Stimulated activated naive CD8-positive, alpha-beta T cell treated with anti-CD3 and anti-CD28 coated beads, Interleukin-15, Interleukin-2, amounts not matched to agents 100 ng/mL and 50 ng/mL, for 24 hours (primary cell): ENCODE data around the gene FAIM2.

ENCODE experiments used
- H3K27ac Mint-ChIP-seq: one replicate; pipeline ENCODE4 v1.8.0; 2021; ENCODE audit warnings: mild to moderate bottlenecking, mixed read lengths
- H3K27me3 Mint-ChIP-seq: one replicate; pipeline ENCODE4 v1.8.0; 2021; ENCODE audit warnings: mixed read lengths
- H3K36me3 Mint-ChIP-seq: one replicate; pipeline ENCODE4 v1.8.0; 2021; ENCODE audit warnings: low read depth, mixed read lengths
- H3K4me1 Mint-ChIP-seq: one replicate; pipeline ENCODE4 v1.8.0; 2021; ENCODE audit warnings: low read depth, mixed read lengths
- H3K4me3 Mint-ChIP-seq: one replicate; pipeline ENCODE4 v1.8.0; 2021; ENCODE audit warnings: mild to moderate bottlenecking, mixed read lengths
- H3K9me3 Mint-ChIP-seq: one replicate; pipeline ENCODE4 v1.8.0; 2021; ENCODE audit warnings: mixed read lengths

FAIM2 gene

GRCh38 chr12:49944046-49944445 lies 40.3 kb upstream of the FAIM2 start:
- H3K9me3 Mint-ChIP-seq: no peaks in the 10 kb centered on the region
- H3K4me3 Mint-ChIP-seq: no peak overlapping the region
- no peaks in the 10 kb centered on the region for H3K27me3 Mint-ChIP-seq
- H3K27ac Mint-ChIP-seq: no peak overlapping the region
- peaks cover 27% of the 10 kb centered on the region for H3K4me1 Mint-ChIP-seq
- no peaks in the 10 kb centered on the region for H3K36me3 Mint-ChIP-seq

GRCh38 chr12:49943625-49943960 lies 39.9 kb upstream of the FAIM2 start:
- Mint-ChIP-seq H3K4me3 (no peak overlapping the region), H3K27me3 (no peaks in the 10 kb centered on the region), H3K36me3 (no peaks in the 10 kb centered on the region), H3K4me1 (peaks cover 27% of the 10 kb centered on the region), H3K9me3 (no peaks in the 10 kb centered on the region), H3K27ac (no peak overlapping the region)

GRCh38 chr12:49942921-49943624 lies 39.4 kb upstream of the FAIM2 start:
- Mint-ChIP-seq H3K4me3 (no peak overlapping the region), H3K27me3 (no peaks in the 10 kb centered on the region), H3K27ac (no peak overlapping the region), H3K4me1 (peaks cover 27% of the 10 kb centered on the region), H3K36me3 (no peaks in the 10 kb centered on the region), H3K9me3 (no peaks in the 10 kb centered on the region)

GRCh38 chr12:49942512-49942893 lies 38.8 kb upstream of the FAIM2 start:
- no peaks in the 10 kb centered on the region for H3K9me3 Mint-ChIP-seq
- H3K4me1 Mint-ChIP-seq: peaks cover 27% of the 10 kb centered on the region
- H3K27me3 Mint-ChIP-seq: no peaks in the 10 kb centered on the region
- no peak overlapping the region for H3K27ac Mint-ChIP-seq
- H3K36me3 Mint-ChIP-seq: no peaks in the 10 kb centered on the region
- no peak overlapping the region for H3K4me3 Mint-ChIP-seq

GRCh38 chr12:49941556-49942511 lies 38.1 kb upstream of the FAIM2 start:
- no peaks in the 10 kb centered on the region for H3K9me3 Mint-ChIP-seq
- no peaks in the 10 kb centered on the region for H3K27me3 Mint-ChIP-seq
- H3K4me3 Mint-ChIP-seq: no peak overlapping the region
- H3K27ac Mint-ChIP-seq: peak overlapping the region; percentile 31
- H3K36me3 Mint-ChIP-seq: no peaks in the 10 kb centered on the region
- H3K4me1 Mint-ChIP-seq: peaks cover 27% of the 10 kb centered on the region

GRCh38 chr12:49939707-49940106 lies 36.0 kb upstream of the FAIM2 start:
- Mint-ChIP-seq H3K9me3 (no peaks in the 10 kb centered on the region), H3K27me3 (no peaks in the 10 kb centered on the region), H3K36me3 (no peaks in the 10 kb centered on the region), H3K4me1 (peaks cover 6% of the 10 kb centered on the region), H3K27ac (no peak overlapping the region), H3K4me3 (no peak overlapping the region)

- Mint-ChIP-seq H3K27me3 (no peaks in the 10 kb centered on the region), H3K27ac (no peak overlapping the region), H3K4me3 (no peak overlapping the region), H3K9me3 (no peaks in the 10 kb centered on the region), H3K4me1 (peaks cover 2% of the 10 kb centered on the region), H3K36me3 (no peaks in the 10 kb centered on the region)
These were observed 35.6 kb upstream of the FAIM2 start for GRCh38 chr12:49939307-49939706.

- Mint-ChIP-seq H3K4me3 (no peak overlapping the region), H3K27ac (no peak overlapping the region), H3K9me3 (no peaks in the 10 kb centered on the region), H3K27me3 (no peaks in the 10 kb centered on the region), H3K36me3 (no peaks in the 10 kb centered on the region), H3K4me1 (no peaks in the 10 kb centered on the region)
These were observed 34.1 kb upstream of the FAIM2 start for GRCh38 chr12:49937639-49938300.

GRCh38 chr12:49936925-49937324 lies 33.2 kb upstream of the FAIM2 start:
- Mint-ChIP-seq H3K4me1 (no peaks in the 10 kb centered on the region), H3K27ac (no peak overlapping the region), H3K27me3 (no peaks in the 10 kb centered on the region), H3K36me3 (no peaks in the 10 kb centered on the region), H3K9me3 (no peaks in the 10 kb centered on the region), H3K4me3 (no peak overlapping the region)

GRCh38 chr12:49934505-49934904 lies 30.8 kb upstream of the FAIM2 start:
- no peaks in the 10 kb centered on the region for H3K36me3 Mint-ChIP-seq
- H3K9me3 Mint-ChIP-seq: no peaks in the 10 kb centered on the region
- H3K4me3 Mint-ChIP-seq: no peak overlapping the region
- H3K4me1 Mint-ChIP-seq: peaks cover 8% of the 10 kb centered on the region
- no peaks in the 10 kb centered on the region for H3K27me3 Mint-ChIP-seq
- H3K27ac Mint-ChIP-seq: no peak overlapping the region

- no peak overlapping the region for H3K27ac Mint-ChIP-seq
- no peaks in the 10 kb centered on the region for H3K36me3 Mint-ChIP-seq
- no peaks in the 10 kb centered on the region for H3K9me3 Mint-ChIP-seq
- H3K4me3 Mint-ChIP-seq: no peak overlapping the region
- H3K4me1 Mint-ChIP-seq: peaks cover 8% of the 10 kb centered on the region
- H3K27me3 Mint-ChIP-seq: no peaks in the 10 kb centered on the region
These were observed 30.1 kb upstream of the FAIM2 start for GRCh38 chr12:49933796-49934195.

- Mint-ChIP-seq H3K36me3 (no peaks in the 10 kb centered on the region), H3K4me3 (no peak overlapping the region), H3K4me1 (peaks cover 8% of the 10 kb centered on the region), H3K27ac (no peak overlapping the region), H3K27me3 (no peaks in the 10 kb centered on the region), H3K9me3 (no peaks in the 10 kb centered on the region)
These were observed 28.9 kb upstream of the FAIM2 start for GRCh38 chr12:49932533-49933130.

GRCh38 chr12:49932023-49932422 lies 28.3 kb upstream of the FAIM2 start:
- Mint-ChIP-seq H3K4me1 (peaks cover 8% of the 10 kb centered on the region), H3K4me3 (no peak overlapping the region), H3K27ac (no peak overlapping the region), H3K27me3 (no peaks in the 10 kb centered on the region), H3K9me3 (no peaks in the 10 kb centered on the region), H3K36me3 (no peaks in the 10 kb centered on the region)

- Mint-ChIP-seq H3K27ac (no peak overlapping the region), H3K36me3 (no peaks in the 10 kb centered on the region), H3K4me3 (no peak overlapping the region), H3K9me3 (no peaks in the 10 kb centered on the region), H3K4me1 (peaks cover 8% of the 10 kb centered on the region), H3K27me3 (no peaks in the 10 kb centered on the region)
These were observed 27.0 kb upstream of the FAIM2 start for GRCh38 chr12:49930515-49931288.
